GM18951 (cell line): Measurements from ENCODE around the gene MED16.
A peak's percentile ranks its signal among the peaks of the same experiment; 100 is the strongest.

Source experiments
- POLR2A ChIP-seq: IDR thresholded peaks from 4 replicates; pipeline ENCODE4 v1.6.1; 2011; ENCODE audit warnings: mild to moderate bottlenecking; ENCODE audit not compliant: insufficient read length, insufficient read depth; ENCODE audit errors: extremely low read depth
- in situ Hi-C: fragments of 300-500 bp; cut with MboI; formaldehyde crosslinking; loops from one replicate; pipeline ENCODE4 v1.12.0; 2022; ENCODE audit warnings: low sequenced_read_pairs, mixed read lengths, inconsistent platforms; ENCODE audit not compliant: unreplicated experiment

MED16 gene

GRCh38 chr19:925087-925525 is 32.1 kb upstream of the MED16 start:
- in situ Hi-C loops = loop anchor here (10.0 kb wide), 1 partner anchor 160 kb away; no protein-coding TSS in a partner anchor
- no peak for TF ChIP-seq POLR2A

- TF ChIP-seq POLR2A = no peak
- in situ Hi-C loops = loop anchor here (5.0 to 10.0 kb wide), 2 partner anchors 58 to 160 kb away; partner anchors contain the start of gene WDR18
Measured at GRCh38 chr19:924553-925086, 31.6 kb upstream of the MED16 start.

GRCh38 chr19:920051-920864 is 27.3 kb upstream of the MED16 start:
- in situ Hi-C loops = loop anchor here (5.0 to 10.0 kb wide), 2 partner anchors 62 to 155 kb away; partner anchors contain the start of gene WDR18
- TF ChIP-seq POLR2A = no peak

- no peak for TF ChIP-seq POLR2A
- in situ Hi-C loops = loop anchor here (5.0 to 10.0 kb wide), 3 partner anchors 55 to 155 kb away; partner anchors contain the start of gene WDR18
Measured at GRCh38 chr19:919199-920050, 26.4 kb upstream of the MED16 start.

- in situ Hi-C loops = loop anchor here (10.0 kb wide), 1 partner anchor 54 kb away; no protein-coding TSS in a partner anchor
Measured at GRCh38 chr19:918481-919198, 25.7 kb upstream of the MED16 start.

GRCh38 chr19:918152-918437 is 25.1 kb upstream of the MED16 start:
- no peak for TF ChIP-seq POLR2A
- in situ Hi-C loops = loop anchor here (10.0 kb wide), 1 partner anchor 53 kb away; no protein-coding TSS in a partner anchor

More at GRCh38 chr19:918481-919198, 25.7 kb upstream of the MED16 start:
- TF ChIP-seq POLR2A = no peak

- in situ Hi-C loops = loop anchor here (10.0 kb wide), 1 partner anchor 53 kb away; no protein-coding TSS in a partner anchor
- no peak for TF ChIP-seq POLR2A
Measured at GRCh38 chr19:917323-918151, 24.6 kb upstream of the MED16 start, which contains the start of gene KISS1R. Gene KISS1R (plus strand): TSS chr19:917333. CDS start chr19:917503, 170 bp downstream.

GRCh38 chr19:916645-917322 is 23.8 kb upstream of the MED16 start:
- TF ChIP-seq POLR2A = no peak

GRCh38 chr19:913080-913748 is 20.2 kb upstream of the MED16 start, which contains the start of gene R3HDM4:
Gene R3HDM4 (minus strand): TSS chr19:913219. CDS start chr19:913157, 62 bp downstream.
- in situ Hi-C loops = loop anchor here (10.0 kb wide), 1 partner anchor 48 kb away; no protein-coding TSS in a partner anchor
- TF ChIP-seq POLR2A = peak; percentile 80

More at GRCh38 chr19:916645-917322, 23.8 kb upstream of the MED16 start:
- in situ Hi-C loops = loop anchor here (10.0 kb wide), 1 partner anchor 52 kb away; no protein-coding TSS in a partner anchor
